ENCODE measurements around the gene PDE4B. TPM values are rescaled to one million over a fixed set of nuclear protein-coding genes. Genes with fewer than 3 reads are reported as not detected.

Gene PDE4B
- total RNA-seq, 4 donors from 2014 or later, result 5.2 to 16.6 (median 9.6) TPM

GRCh38 chr1:65890201-65890843, 97.6 kb downstream of the PDE4B start:
- H3K27me3 ChIP-seq, result no peaks in the 10 kb centered on the region
- no peak for TF ChIP-seq CTCF (IDR thresholded peaks at IDR 0.05)
- no peak for TF ChIP-seq EP300 (IDR thresholded peaks at IDR 0.05)
- no peak for TF ChIP-seq POLR2A (IDR thresholded peaks at IDR 0.05)
- H3K9me3 ChIP-seq, result peaks cover 0 to 11% (median 0%) of the 10 kb centered on the region in 4 donors
- 29% methylated on average over 3 of the region's 3 CpGs for WGBS, 2 donors
- H3K27ac ChIP-seq, result no peak overlapping the region
- H3K36me3 ChIP-seq, result no peaks in the 10 kb centered on the region
- no peak for DNase-seq (ENCODE audit: low spot score in 2 of 2)
- H3K4me1 ChIP-seq, result no peaks in the 10 kb centered on the region
- H3K4me3 ChIP-seq, result no peak overlapping the region

- Histone ChIP-seq H3K4me3 (no peak overlapping the region), H3K4me1 (no peaks in the 10 kb centered on the region), H3K9me3 (peaks cover 0 to 3% (median 0%) of the 10 kb centered on the region in 4 donors), H3K27ac (no peak overlapping the region), H3K36me3 (no peaks in the 10 kb centered on the region), H3K27me3 (no peaks in the 10 kb centered on the region)
- WGBS, 2 donors, result 83 to 85% methylated on average over 8 of the region's 8 CpGs
- TF ChIP-seq EP300 (IDR thresholded peaks at IDR 0.05), result no peak
- no peak for TF ChIP-seq POLR2A (IDR thresholded peaks at IDR 0.05)
- no peak for TF ChIP-seq CTCF (IDR thresholded peaks at IDR 0.05)
- no peak for DNase-seq (ENCODE audit: low spot score in 2 of 2)
Observed at GRCh38 chr1:65894738-65895605, 102.3 kb downstream of the PDE4B start.

GRCh38 chr1:65896721-65897120, 104.0 kb downstream of the PDE4B start:
- Histone ChIP-seq H3K27ac (no peak overlapping the region), H3K36me3 (no peaks in the 10 kb centered on the region), H3K4me1 (no peaks in the 10 kb centered on the region), H3K4me3 (no peak overlapping the region), H3K9me3 (peaks cover 0 to 3% (median 0%) of the 10 kb centered on the region in 4 donors), H3K27me3 (no peaks in the 10 kb centered on the region)
- DNase-seq (ENCODE audit: low spot score in 2 of 2), result no peak
- TF ChIP-seq POLR2A (IDR thresholded peaks at IDR 0.05) (no peak), EP300 (IDR thresholded peaks at IDR 0.05) (no peak), CTCF (IDR thresholded peaks at IDR 0.05) (no peak)
- WGBS, 2 donors, result 42 to 47% methylated on average over 1 of the region's 1 CpG

GRCh38 chr1:65897485-65897884, 104.8 kb downstream of the PDE4B start:
- Histone ChIP-seq H3K9me3 (peaks cover 0 to 3% (median 0%) of the 10 kb centered on the region in 4 donors), H3K27ac (no peak overlapping the region), H3K27me3 (no peaks in the 10 kb centered on the region), H3K4me3 (no peak overlapping the region), H3K36me3 (no peaks in the 10 kb centered on the region), H3K4me1 (no peaks in the 10 kb centered on the region)
- TF ChIP-seq CTCF (IDR thresholded peaks at IDR 0.05) (no peak), EP300 (IDR thresholded peaks at IDR 0.05) (no peak), POLR2A (IDR thresholded peaks at IDR 0.05) (no peak)
- WGBS, 2 donors, result 55 to 75% methylated on average over 1 of the region's 1 CpG
- DNase-seq (ENCODE audit: low spot score in 2 of 2), result no peak

GRCh38 chr1:65904681-65905083, 112.0 kb downstream of the PDE4B start:
- Histone ChIP-seq H3K9me3 (peaks cover 0 to 2% (median 0%) of the 10 kb centered on the region in 4 donors), H3K4me1 (no peaks in the 10 kb centered on the region), H3K4me3 (no peak overlapping the region), H3K27ac (no peak overlapping the region), H3K36me3 (no peaks in the 10 kb centered on the region), H3K27me3 (no peaks in the 10 kb centered on the region)
- 57 to 63% methylated on average over 1 of the region's 1 CpG for WGBS, 2 donors
- no peak for DNase-seq (ENCODE audit: low spot score in 2 of 2)
- TF ChIP-seq POLR2A (IDR thresholded peaks at IDR 0.05) (no peak), CTCF (IDR thresholded peaks at IDR 0.05) (no peak), EP300 (IDR thresholded peaks at IDR 0.05) (no peak)
